HG02642 (cell line): ENCODE results near the gene C6orf132.

Source experiments
- ATAC-seq: cut with Tn5 transposase; IDR thresholded peaks from one replicate; pipeline ENCODE4 v1.9.1; 2021; ENCODE audit warnings: mild to moderate bottlenecking; ENCODE audit not compliant: unreplicated experiment, poor library complexity

Gene C6orf132

GRCh38 chr6:42088101-42088591 lies 54.3 kb downstream of the C6orf132 start:
- no peak for ATAC-seq

- no peak for ATAC-seq
Observed at GRCh38 chr6:42086046-42087035, 56.1 kb downstream of the C6orf132 start.

GRCh38 chr6:42084889-42085288 lies 57.5 kb downstream of the C6orf132 start:
- ATAC-seq, result no peak

GRCh38 chr6:42083530-42083929 lies 58.9 kb downstream of the C6orf132 start:
- no peak for ATAC-seq

GRCh38 chr6:42079941-42080464 lies 62.4 kb downstream of the C6orf132 start:
- no peak for ATAC-seq

GRCh38 chr6:42078386-42078785 lies 64.0 kb downstream of the C6orf132 start:
- ATAC-seq, result no peak

- ATAC-seq, result no peak
Observed at GRCh38 chr6:42075159-42075838, 67.1 kb downstream of the C6orf132 start.

- ATAC-seq, result no peak
Observed at GRCh38 chr6:42073287-42073686, 69.1 kb downstream of the C6orf132 start.

GRCh38 chr6:42071881-42072583 lies 70.4 kb downstream of the C6orf132 start:
- ATAC-seq, result no peak

GRCh38 chr6:42068872-42069522 lies 73.4 kb downstream of the C6orf132 start:
- ATAC-seq, result no peak

- ATAC-seq, result no peak
Observed at GRCh38 chr6:42068173-42068572, 74.2 kb downstream of the C6orf132 start.

- no peak for ATAC-seq
Observed at GRCh38 chr6:42066156-42066675, 76.2 kb downstream of the C6orf132 start.

GRCh38 chr6:42059743-42060142 lies 82.7 kb downstream of the C6orf132 start:
- ATAC-seq, result no peak

- no peak for ATAC-seq
Observed at GRCh38 chr6:42053601-42054000, 88.8 kb downstream of the C6orf132 start.

GRCh38 chr6:42051268-42051653 lies 91.2 kb downstream of the C6orf132 start:
- ATAC-seq, result no peak
